ENCODE results near the gene DDX52. TPM values are rescaled to one million over a fixed set of nuclear protein-coding genes. Genes with fewer than 3 reads are reported as not detected.

DDX52 gene
- total and polyA plus RNA-seq, 9 of the 15 experiments (the other 6 are each of a cell fraction or from before 2014, with no cell fraction given), result 19.1 to 50.5 (median 34.8) TPM

- no peak for TF ChIP-seq MAZ (CRISPR knock-in tag; conservative IDR thresholded peaks at IDR 0.05 in 1 of 2, IDR thresholded peaks at IDR 0.05 in 1 of 2)
- peak; percentile 68 for TF ChIP-seq MAFK (IDR thresholded peaks at IDR 0.05; ENCODE audit: low read length)
- TF ChIP-seq SMARCA4 (IDR thresholded peaks at IDR 0.05), result peak; percentile 81
- no peak for TF ChIP-seq SMAD4 (CRISPR knock-in tag; conservative IDR thresholded peaks at IDR 0.05)
- no peak for TF ChIP-seq SMARCA5 (IDR thresholded peaks at IDR 0.05)
- TF ChIP-seq RAD21 (CRISPR knock-in tag; conservative IDR thresholded peaks at IDR 0.05 in 1 of 2, IDR thresholded peaks at IDR 0.05 in 1 of 2), result no peak
- TF ChIP-seq PPARD (CRISPR knock-in tag; IDR thresholded peaks at IDR 0.05), result no peak
- TF ChIP-seq ZNF609 (CRISPR knock-in tag; IDR thresholded peaks at IDR 0.05; ENCODE audit: borderline replicate concordance), result no peak
- no peak for TF ChIP-seq ZNF780A (CRISPR knock-in tag; IDR thresholded peaks at IDR 0.05)
- no peak for TF ChIP-seq SLC30A9 (CRISPR knock-in tag; IDR thresholded peaks at IDR 0.05)
- peak; percentile 91 for TF ChIP-seq CEBPB (tag; IDR thresholded peaks at IDR 0.05)
- TF ChIP-seq BDP1 (IDR thresholded peaks at IDR 0.05; ENCODE audit: insufficient read depth, insufficient read length), result no peak
- TF ChIP-seq EP300 (IDR thresholded peaks at IDR 0.05; ENCODE audit: low read length), result peak; percentile 4; the same call in 1 of the 2 replicates
- TF ChIP-seq HNRNPLL (IDR thresholded peaks at IDR 0.05; ENCODE audit: low read depth, low read length, poor library complexity, severe bottlenecking), result no peak
- TF ChIP-seq ZNF316 (IDR thresholded peaks at IDR 0.05), result peak; percentile 94
- TF ChIP-seq ZSCAN29 (IDR thresholded peaks at IDR 0.05), result no peak
- TF ChIP-seq CHD1 (IDR thresholded peaks at IDR 0.05; ENCODE audit: low read length), result no peak
Measured at GRCh38 chr17:37640015-37640414, 3.2 kb downstream of the DDX52 start (continued).

Measured in K562 (cell line).